NCI-H1694 (cell line): Measurements from ENCODE around the gene SERF1B.
"Not testable (repeated sequence)": the region's sequence is repeated elsewhere in the genome, so short reads cannot be mapped to it uniquely, and the experiment has no call there.

Source experiments
- DNase-seq: peaks from one replicate; lab custom pipeline; 2025; lab: John Stamatoyannopoulos, UW

Gene SERF1B

GRCh38 chr5:70025106-70025844 is at the start of gene SERF1B:
Gene SERF1B (plus strand): TSS chr5:70025251. CDS start chr5:70025452, 201 bp downstream.
- DNase-seq: not testable (repeated sequence)

- DNase-seq: not testable (repeated sequence)
Measured at GRCh38 chr5:69991713-69992112, 33.3 kb upstream of the SERF1B start.

GRCh38 chr5:69995535-69995934 is 29.5 kb upstream of the SERF1B start:
- not testable (repeated sequence) for DNase-seq

GRCh38 chr5:70020660-70021059 is 4.4 kb upstream of the SERF1B start:
- not testable (repeated sequence) for DNase-seq

- DNase-seq: not testable (repeated sequence)
Measured at GRCh38 chr5:70025845-70026145, 744 bp downstream of the SERF1B start.

- DNase-seq: not testable (repeated sequence)
Measured at GRCh38 chr5:70031204-70031603, 6.2 kb downstream of the SERF1B start.

- not testable (repeated sequence) for DNase-seq
Measured at GRCh38 chr5:70041411-70041810, 16.4 kb downstream of the SERF1B start.

- not testable (repeated sequence) for DNase-seq
Measured at GRCh38 chr5:70049790-70050142, 24.7 kb downstream of the SERF1B start.

- DNase-seq: not testable (repeated sequence)
Measured at GRCh38 chr5:70056289-70056942, 31.4 kb downstream of the SERF1B start.

GRCh38 chr5:70057140-70057539 is 32.1 kb downstream of the SERF1B start:
- not testable (repeated sequence) for DNase-seq

GRCh38 chr5:70077632-70078031 is 52.6 kb downstream of the SERF1B start:
- DNase-seq: not testable (repeated sequence)

- not testable (repeated sequence) for DNase-seq
Measured at GRCh38 chr5:70088907-70089464, 63.9 kb downstream of the SERF1B start.

- DNase-seq: not testable (repeated sequence)
Measured at GRCh38 chr5:70091776-70092175, 66.7 kb downstream of the SERF1B start.
